ENCODE results near the gene CFAP52. TPM values are rescaled to one million over a fixed set of nuclear protein-coding genes. Genes with fewer than 3 reads are reported as not detected.
"Not testable (repeated sequence)": the region's sequence is repeated elsewhere in the genome, so short reads cannot be mapped to it uniquely, and the experiment has no call there.

Gene CFAP52
- total RNA-seq, 4 donors from 2014 or later: 0.40 to 4.2 TPM; not detected in 2

- Histone ChIP-seq H3K36me3 (peaks cover 0 to 4% of the 10 kb centered on the region in 2 donors), H3K9me3 (no peaks in the 10 kb centered on the region), H3K4me1 (peaks cover 0 to 20% (median 0%) of the 10 kb centered on the region in 3 donors), H3K27ac (peak overlapping the region in 1 of 4 donors; percentile 20), H3K27me3 (no peaks in the 10 kb centered on the region), H3K4me3 (no peak overlapping the region)
- WGBS, 2 donors (ENCODE audit: low coverage in 1 of 2): 46 to 48% methylated on average over 7 to 10 of the region's 10 CpGs
- TF ChIP-seq POLR2A (IDR thresholded peaks at IDR 0.05) (no peak), EP300 (IDR thresholded peaks at IDR 0.05) (no peak), POLR2AphosphoS5 (IDR thresholded peaks at IDR 0.05) (no peak), CTCF (IDR thresholded peaks at IDR 0.05) (no peak)
- no peak for ATAC-seq
These were observed 19.2 kb upstream of the CFAP52 start for GRCh38 chr17:9557161-9557755.

- no peak for TF ChIP-seq POLR2A (IDR thresholded peaks at IDR 0.05)
- TF ChIP-seq POLR2AphosphoS5 (IDR thresholded peaks at IDR 0.05): no peak
- no peak for TF ChIP-seq EP300 (IDR thresholded peaks at IDR 0.05)
- no peak for TF ChIP-seq CTCF (IDR thresholded peaks at IDR 0.05)
- peaks cover 0 to 19% (median 0%) of the 10 kb centered on the region in 3 donors for H3K4me1 ChIP-seq
- no peak overlapping the region for H3K27ac ChIP-seq
- no peak overlapping the region for H3K4me3 ChIP-seq
- no peak for ATAC-seq
- peaks cover 0 to 5% of the 10 kb centered on the region in 2 donors for H3K36me3 ChIP-seq
- H3K27me3 ChIP-seq: no peaks in the 10 kb centered on the region
- 90 to 92% methylated on average over 8 to 9 of the region's 9 CpGs for WGBS, 2 donors (ENCODE audit: low coverage in 1 of 2)
- H3K9me3 ChIP-seq: no peaks in the 10 kb centered on the region
These were observed 18.6 kb upstream of the CFAP52 start for GRCh38 chr17:9557857-9558256.

- Histone ChIP-seq H3K27ac (no peak overlapping the region), H3K4me3 (no peak overlapping the region), H3K27me3 (no peaks in the 10 kb centered on the region), H3K4me1 (no peaks in the 10 kb centered on the region), H3K9me3 (no peaks in the 10 kb centered on the region), H3K36me3 (peaks cover 0 to 38% of the 10 kb centered on the region in 2 donors)
- ATAC-seq: no peak
- TF ChIP-seq EP300 (IDR thresholded peaks at IDR 0.05) (no peak), CTCF (IDR thresholded peaks at IDR 0.05) (no peak), POLR2A (IDR thresholded peaks at IDR 0.05) (no peak), POLR2AphosphoS5 (IDR thresholded peaks at IDR 0.05) (no peak)
These were observed 12.3 kb upstream of the CFAP52 start for GRCh38 chr17:9564104-9564503.

- Histone ChIP-seq H3K4me3 (no peak overlapping the region), H3K9me3 (no peaks in the 10 kb centered on the region), H3K36me3 (peaks cover 0 to 51% of the 10 kb centered on the region in 2 donors), H3K4me1 (no peaks in the 10 kb centered on the region), H3K27me3 (no peaks in the 10 kb centered on the region), H3K27ac (no peak overlapping the region)
- 68 to 72% methylated on average over 7 of the region's 7 CpGs for WGBS, 2 donors (ENCODE audit: low coverage in 1 of 2)
- TF ChIP-seq POLR2A (IDR thresholded peaks at IDR 0.05): no peak
- TF ChIP-seq EP300 (IDR thresholded peaks at IDR 0.05): no peak
- TF ChIP-seq CTCF (IDR thresholded peaks at IDR 0.05): no peak
- no peak for TF ChIP-seq POLR2AphosphoS5 (IDR thresholded peaks at IDR 0.05)
- ATAC-seq: no peak
These were observed 10.4 kb upstream of the CFAP52 start for GRCh38 chr17:9566067-9566466.

- not testable (repeated sequence) for H3K4me3 ChIP-seq, H3K27ac ChIP-seq, H3K27me3 ChIP-seq, ATAC-seq, H3K9me3 ChIP-seq, H3K4me1 ChIP-seq
- H3K36me3 ChIP-seq: peaks cover 0 to 51% of the 10 kb centered on the region in 2 donors
- WGBS, 2 donors (ENCODE audit: low coverage in 1 of 2): 88 to 98% methylated on average over 5 of the region's 5 CpGs
These were observed 9.7 kb upstream of the CFAP52 start for GRCh38 chr17:9566739-9567138.
